MCF 10A (cell line): Measurements from ENCODE around the gene BSG. TPM values are rescaled to one million over a fixed set of nuclear protein-coding genes. Genes with fewer than 3 reads are reported as not detected.

Source experiments
- BruUV-seq: library from RNA; stranded (reverse); fragments of 400-500 nt; replicated peaks from 2 replicates; lab custom pipeline; 2021; lab: Mats Ljungman, UMichigan
- CTCF ChIA-PET: fragments of 300-600 bp; sonication (Branson Sonifier 250); formaldehyde crosslinking; extraction: SDS; loops from one replicate; lab custom pipeline; 2021; ENCODE audit warnings: antibody characterized with exemption, inconsistent platforms; lab: Yijun Ruan, JAX
- POLR2A ChIA-PET: fragments of 300-600, 350-650 bp; sonication (Branson Sonifier 250); formaldehyde crosslinking; extraction: SDS; loops from one replicate; lab custom pipeline; 2020; ENCODE audit warnings: antibody characterized with exemption, inconsistent platforms; lab: Yijun Ruan, JAX
- DNase-seq: peaks from one replicate; pipeline ENCODE4 v3.0.0-alpha.2; 2018; ENCODE audit not compliant: unreplicated experiment
- H3K27ac Mint-ChIP-seq: one replicate; pipeline ENCODE4 v1.8.0; 2022; ENCODE audit warnings: mild to moderate bottlenecking, low read depth, mixed read lengths; ENCODE audit not compliant: unreplicated experiment
- H3K27me3 Mint-ChIP-seq: one replicate; pipeline ENCODE4 v1.8.0; 2022; ENCODE audit warnings: mixed read lengths; ENCODE audit not compliant: insufficient read depth, unreplicated experiment
- H3K36me3 Mint-ChIP-seq: one replicate; pipeline ENCODE4 v1.8.0; 2022; ENCODE audit warnings: mild to moderate bottlenecking, moderate library complexity, mixed read lengths; ENCODE audit not compliant: insufficient read depth, unreplicated experiment
- H3K4me1 Mint-ChIP-seq: one replicate; pipeline ENCODE4 v1.8.0; 2022; ENCODE audit warnings: mixed read lengths; ENCODE audit not compliant: insufficient read depth, unreplicated experiment
- H3K4me3 Mint-ChIP-seq: one replicate; pipeline ENCODE4 v1.8.0; 2022; ENCODE audit warnings: mild to moderate bottlenecking, moderate library complexity, mixed read lengths; ENCODE audit not compliant: unreplicated experiment
- H3K9me3 Mint-ChIP-seq: one replicate; pipeline ENCODE4 v1.8.0; 2022; ENCODE audit warnings: mixed read lengths; ENCODE audit not compliant: unreplicated experiment
- CTCF ChIP-seq: fragments of 200-600 bp; IDR thresholded peaks from one replicate; pipeline ENCODE4 v1.8.0; 2022; ENCODE audit warnings: antibody characterized with exemption, mild to moderate bottlenecking; ENCODE audit not compliant: unreplicated experiment
- intact Hi-C: fragments of 100-400 bp; cut with micrococcal nuclease; formaldehyde crosslinking; loops from 2 replicates; pipeline ENCODE4 v1.14.1; 2022
- total RNA-seq: library from RNA; stranded (reverse); gene quantifications from 2 replicates; pipeline ENCODE4 v1.2.3, GENCODE V29; 2022

BSG gene
- total RNA-seq, 1 experiment from 2014 or later: 557 TPM

GRCh38 chr19:588741-589692 is 16.6 kb downstream of the BSG start:
- ChIA-PET POLR2A (interaction anchor here (1.2 to 3.6 kb wide), 4 partner anchors 13 to 72 kb away, joined by 4 to 17 read pairs (median 6); partner anchors contain the start of genes BSG and CDC34), CTCF (interaction anchor here (0.6 kb wide), 1 partner anchor 172 kb away, joined by 3 read pairs; no protein-coding TSS in a partner anchor)
- H3K9me3 Mint-ChIP-seq: no peaks in the 10 kb centered on the region
- TF ChIP-seq CTCF: no peak
- no peaks in the 10 kb centered on the region for H3K27me3 Mint-ChIP-seq
- H3K36me3 Mint-ChIP-seq: no peaks in the 10 kb centered on the region
- H3K4me3 Mint-ChIP-seq: peak overlapping the region; percentile 28
- DNase-seq: no peak
- BruUV-seq: no TSS peak
- H3K27ac Mint-ChIP-seq: no peak overlapping the region
- H3K4me1 Mint-ChIP-seq: no peaks in the 10 kb centered on the region
- intact Hi-C loops: loop anchor here (2.0 to 5.0 kb wide), 3 partner anchors 44 to 143 kb away; partner anchors contain the start of genes POLRMT and RNF126

- peak within 1 kb of the TSS; percentile 28 for H3K4me3 Mint-ChIP-seq
- no peaks in the 10 kb centered on the region for H3K36me3 Mint-ChIP-seq
- no peaks in the 10 kb centered on the region for H3K27me3 Mint-ChIP-seq
- no peak within 1 kb of the TSS for H3K27ac Mint-ChIP-seq
- CTCF ChIA-PET: no interaction called here
- DNase-seq: no peak
- intact Hi-C loops: loop anchor here (2.0 to 5.0 kb wide), 3 partner anchors 43 to 142 kb away; partner anchors contain the start of genes POLRMT and RNF126
- POLR2A ChIA-PET: interaction anchor here (0.7 to 0.9 kb wide), 2 partner anchors 14 to 87 kb away, joined by 3 read pairs; no protein-coding TSS in a partner anchor
- no TSS peak for BruUV-seq
- no peaks in the 10 kb centered on the region for H3K4me1 Mint-ChIP-seq
- no peaks in the 10 kb centered on the region for H3K9me3 Mint-ChIP-seq
- TF ChIP-seq CTCF: no peak
Observed at GRCh38 chr19:589693-590395, 17.4 kb downstream of the BSG start, which contains the start of gene HCN2. Gene HCN2, plus strand, starts transcription at chr19:589881. Its CDS starts 65 bp downstream, at chr19:589946.

- intact Hi-C loops: no loop called here
- Mint-ChIP-seq H3K9me3 (no peaks in the 10 kb centered on the region), H3K27ac (no peak overlapping the region), H3K36me3 (no peaks in the 10 kb centered on the region), H3K4me1 (no peaks in the 10 kb centered on the region), H3K27me3 (no peaks in the 10 kb centered on the region), H3K4me3 (no peak overlapping the region)
- ChIA-PET POLR2A (interaction anchor here (0.7 to 0.9 kb wide), 2 partner anchors 14 to 86 kb away, joined by 3 read pairs; no protein-coding TSS in a partner anchor), CTCF (no interaction called here)
- no TSS peak for BruUV-seq
- peak; percentile 29 for DNase-seq
- TF ChIP-seq CTCF: no peak
Observed at GRCh38 chr19:590396-590745, 18.0 kb downstream of the BSG start.

GRCh38 chr19:590750-591098 is 18.3 kb downstream of the BSG start:
- intact Hi-C loops: no loop called here
- no peaks in the 10 kb centered on the region for H3K36me3 Mint-ChIP-seq
- no peaks in the 10 kb centered on the region for H3K9me3 Mint-ChIP-seq
- ChIA-PET CTCF (no interaction called here), POLR2A (interaction anchor here (0.9 kb wide), 1 partner anchor 15 kb away, joined by 3 read pairs; no protein-coding TSS in a partner anchor)
- H3K27me3 Mint-ChIP-seq: no peaks in the 10 kb centered on the region
- TF ChIP-seq CTCF: no peak
- H3K27ac Mint-ChIP-seq: no peak overlapping the region
- H3K4me3 Mint-ChIP-seq: no peak overlapping the region
- no peaks in the 10 kb centered on the region for H3K4me1 Mint-ChIP-seq
- no TSS peak for BruUV-seq
- no peak for DNase-seq
